Measurements from ENCODE around the gene CST2. TPM values are rescaled to one million over a fixed set of nuclear protein-coding genes. Genes with fewer than 3 reads are reported as not detected.

The CST2 gene
- total RNA-seq, 1 donor from 2014 or later, result not detected

DNA sequence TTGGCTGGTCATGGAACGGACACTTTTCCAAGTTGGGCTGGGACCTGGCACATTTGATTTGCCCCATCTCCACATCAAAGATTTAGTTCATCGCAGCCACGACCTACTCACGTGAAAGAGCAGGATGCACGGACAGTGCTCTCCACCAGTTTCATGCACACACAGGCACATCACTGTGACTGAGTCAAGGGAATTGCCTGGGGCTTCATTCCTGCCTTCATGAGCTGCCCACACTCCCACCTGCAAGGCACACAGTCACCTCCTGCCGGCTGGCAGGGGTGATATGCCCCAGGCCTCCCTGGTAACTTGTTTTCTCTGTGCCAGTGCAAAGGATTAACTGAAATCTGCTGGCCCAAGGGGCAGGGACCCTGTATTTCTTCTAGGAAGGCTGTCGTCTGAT, 52.4 kb downstream of the CST2 start:
- no peaks in the 10 kb centered on the region for H3K9me3 Mint-ChIP-seq (ENCODE audit: unreplicated experiment)
- no peak for DNase-seq (ENCODE audit: extremely low spot score, unreplicated experiment)
- peaks cover 7% of the 10 kb centered on the region for H3K27me3 Mint-ChIP-seq (ENCODE audit: unreplicated experiment)
- H3K4me3 Mint-ChIP-seq (ENCODE audit: unreplicated experiment), result no peak overlapping the region
- no peaks in the 10 kb centered on the region for H3K36me3 Mint-ChIP-seq (ENCODE audit: unreplicated experiment)
- H3K4me1 Mint-ChIP-seq (ENCODE audit: unreplicated experiment), result peaks cover 2% of the 10 kb centered on the region
- H3K27ac Mint-ChIP-seq (ENCODE audit: unreplicated experiment), result no peak overlapping the region
- TF ChIP-seq, protein P1, sequence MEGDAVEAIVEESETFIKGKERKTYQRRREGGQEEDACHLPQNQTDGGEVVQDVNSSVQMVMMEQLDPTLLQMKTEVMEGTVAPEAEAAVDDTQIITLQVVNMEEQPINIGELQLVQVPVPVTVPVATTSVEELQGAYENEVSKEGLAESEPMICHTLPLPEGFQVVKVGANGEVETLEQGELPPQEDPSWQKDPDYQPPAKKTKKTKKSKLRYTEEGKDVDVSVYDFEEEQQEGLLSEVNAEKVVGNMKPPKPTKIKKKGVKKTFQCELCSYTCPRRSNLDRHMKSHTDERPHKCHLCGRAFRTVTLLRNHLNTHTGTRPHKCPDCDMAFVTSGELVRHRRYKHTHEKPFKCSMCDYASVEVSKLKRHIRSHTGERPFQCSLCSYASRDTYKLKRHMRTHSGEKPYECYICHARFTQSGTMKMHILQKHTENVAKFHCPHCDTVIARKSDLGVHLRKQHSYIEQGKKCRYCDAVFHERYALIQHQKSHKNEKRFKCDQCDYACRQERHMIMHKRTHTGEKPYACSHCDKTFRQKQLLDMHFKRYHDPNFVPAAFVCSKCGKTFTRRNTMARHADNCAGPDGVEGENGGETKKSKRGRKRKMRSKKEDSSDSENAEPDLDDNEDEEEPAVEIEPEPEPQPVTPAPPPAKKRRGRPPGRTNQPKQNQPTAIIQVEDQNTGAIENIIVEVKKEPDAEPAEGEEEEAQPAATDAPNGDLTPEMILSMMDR (IDR thresholded peaks at IDR 0.05), result no peak

Other genes with a start within 250 kb of the CST2 start
- not detected in 2 replicates for gene CST9, start 220.8 kb downstream of the CST2 start, total RNA-seq
- 705 and 710 TPM in 2 replicates for gene CST3, start 188.8 kb downstream of the CST2 start, total RNA-seq
- gene CST4, start 137.7 kb downstream of the CST2 start, total RNA-seq, result not detected in 2 replicates
- gene CST1, start 75.8 kb downstream of the CST2 start, total RNA-seq, result not detected in 2 replicates
- not detected in 2 replicates for gene CST5, start 53.0 kb upstream of the CST2 start, total RNA-seq
- gene GGTLC1, start 162.1 kb upstream of the CST2 start, total RNA-seq, result not detected in 2 replicates